GM18868 (cell line): ENCODE measurements around the gene PRTN3.

Experiments used
- ATAC-seq: cut with Tn5 transposase; IDR thresholded peaks from one replicate; pipeline ENCODE4 v1.9.1; 2021; ENCODE audit warnings: mild to moderate bottlenecking, moderate library complexity; ENCODE audit not compliant: unreplicated experiment

Gene PRTN3

GRCh38 chr19:896999-897398 is 56.2 kb downstream of the PRTN3 start:
- ATAC-seq: no peak

GRCh38 chr19:897442-898039 is 56.7 kb downstream of the PRTN3 start:
- ATAC-seq: no peak
